H1 (cell line): ENCODE measurements around the gene CWH43. TPM values are rescaled to one million over a fixed set of nuclear protein-coding genes. Genes with fewer than 3 reads are reported as not detected.

Source experiments
- CTCF ChIA-PET: fragments of 300-600 bp; sonication (Branson Sonifier 250); formaldehyde crosslinking; loops from one replicate; lab custom pipeline; 2021; ENCODE audit not compliant: partially characterized antibody; lab: Charles Lee
- POLR2A ChIA-PET: fragments of 300-600 bp; sonication (Branson Sonifier 250); formaldehyde crosslinking; loops from one replicate; lab custom pipeline; 2021; ENCODE audit warnings: inconsistent platforms; ENCODE audit not compliant: partially characterized antibody; lab: Charles Lee
- DNase-seq, 2 experiments: peaks; one replicate each; pipeline versions ENCODE4 v3.0.0 to v3.0.0-alpha.2; 2010 to 2022; ENCODE audit warnings: low spot score in 2 of 2, low read depth in 1 of 2, mixed read lengths in 1 of 2
- FAIRE-seq: peaks from 2 replicates; lab custom pipeline; 2011; peaks lifted over from hg19 to GRCh38; lab: Jason Lieb, UNC
- H2AFZ ChIP-seq: 2 replicates; pipeline ENCODE4 v1.8.1; 2012; ENCODE audit warnings: low read length, inconsistent platforms
- H2AK5ac ChIP-seq: 2 replicates; pipeline ENCODE4 v1.6.1; 2013; ENCODE audit warnings: low read depth, low read length
- H2BK120ac ChIP-seq: replicated peaks from 2 replicates; pipeline ENCODE3; 2013; ENCODE audit warnings: low read depth, low read length, inconsistent platforms
- H2BK12ac ChIP-seq: 2 replicates; pipeline ENCODE4 v1.6.1; 2013; ENCODE audit warnings: low read depth, low read length
- H2BK15ac ChIP-seq: 2 replicates; pipeline ENCODE4 v1.6.1; 2013; ENCODE audit warnings: low read length
- H2BK20ac ChIP-seq: 2 replicates; pipeline ENCODE4 v1.6.1; 2013; ENCODE audit warnings: low read length
- H2BK5ac ChIP-seq: 2 replicates; pipeline ENCODE4 v1.6.1; 2013; ENCODE audit warnings: low read depth, low read length
- H3K14ac ChIP-seq: 2 replicates; pipeline ENCODE4 v1.6.1; 2013; ENCODE audit warnings: inconsistent platforms; ENCODE audit not compliant: insufficient read length
- H3K18ac ChIP-seq: 2 replicates; pipeline ENCODE4 v1.6.1; 2013; ENCODE audit warnings: low read length; ENCODE audit errors: extremely low read depth
- H3K23ac ChIP-seq: 2 replicates; pipeline ENCODE4 v1.6.1; 2013; ENCODE audit warnings: inconsistent platforms; ENCODE audit not compliant: insufficient read length
- H3K23me2 ChIP-seq: 2 replicates; pipeline ENCODE4 v1.6.1; 2013; ENCODE audit warnings: low read depth, low read length
- H3K27ac ChIP-seq: 2 replicates; pipeline ENCODE4 v1.6.1; 2011; ENCODE audit warnings: low read depth, low read length, inconsistent platforms
- H3K27me3 ChIP-seq, 4 experiments: replicated peaks in 1 of 4; 1 replicate in 1 of 4; 2 replicates in 3 of 4; pipeline versions ENCODE4 v1.6.1 to v1.8.1; 2011 to 2013; ENCODE audit warnings: low read length in 3 of 4, mild to moderate bottlenecking in 3 of 4, inconsistent platforms in 2 of 4, mixed read lengths in 2 of 4, moderate library complexity in 1 of 4; ENCODE audit not compliant: control insufficient read depth in 3 of 4, insufficient read depth in 3 of 4; ENCODE audit errors: extremely low read depth in 1 of 4
- H3K36me3 ChIP-seq, 4 experiments: 2 replicates each; pipeline versions ENCODE4 v1.6.1 to v1.8.1; 2011 to 2013; ENCODE audit warnings: mild to moderate bottlenecking in 4 of 4, low read length in 3 of 4, moderate library complexity in 2 of 4, control low read depth in 1 of 4, inconsistent platforms in 1 of 4; ENCODE audit not compliant: insufficient read depth in 4 of 4, control insufficient read depth in 2 of 4
- H3K4ac ChIP-seq: replicated peaks from 2 replicates; pipeline ENCODE3; 2013; ENCODE audit warnings: low read length, low read depth, mixed read lengths, inconsistent platforms; ENCODE audit not compliant: insufficient read length
- H3K4me1 ChIP-seq, 4 experiments: replicated peaks in 1 of 4; 1 replicate in 1 of 4; 2 replicates in 3 of 4; pipeline versions ENCODE4 v1.6.1 to v1.8.1; 2011 to 2013; ENCODE audit warnings: low read length in 3 of 4, inconsistent platforms in 2 of 4, mixed read lengths in 1 of 4; ENCODE audit not compliant: insufficient read depth in 4 of 4, control insufficient read depth in 3 of 4
- H3K4me2 ChIP-seq, 2 experiments: 2 replicates each; pipeline versions ENCODE4 v1.6.1 to v1.8.1; 2011 to 2013; ENCODE audit warnings: low read depth in 2 of 2, low read length in 2 of 2, control low read depth in 1 of 2, inconsistent platforms in 1 of 2, mild to moderate bottlenecking in 1 of 2; ENCODE audit not compliant: insufficient read depth in 1 of 2
- H3K4me3 ChIP-seq, 4 experiments: fragments of 200-600, 300-600 bp in 1 of 4; sonication (generic), shearing (Covaris generic), sonication (Bioruptor Twin) in 1 of 4; 2 replicates each; pipeline versions ENCODE4 v1.5.1 to v1.8.1; 2011 to 2016; ENCODE audit warnings: low read length in 4 of 4, low read depth in 3 of 4, control low read depth in 2 of 4, inconsistent platforms in 2 of 4, mild to moderate bottlenecking in 2 of 4, mixed read lengths in 1 of 4, moderate library complexity in 1 of 4; ENCODE audit not compliant: insufficient read depth in 2 of 4; ENCODE audit errors: extremely low read depth in 1 of 4
- H3K56ac ChIP-seq: replicated peaks from 2 replicates; pipeline ENCODE3; 2013; ENCODE audit warnings: low read depth, mild to moderate bottlenecking, mixed read lengths, low read length, inconsistent platforms; ENCODE audit not compliant: insufficient read length
- H3K79me1 ChIP-seq: 2 replicates; pipeline ENCODE4 v1.6.1; 2013; ENCODE audit warnings: low read depth, low read length, control low read depth
- H3K79me2 ChIP-seq, 2 experiments: 2 replicates each; pipeline versions ENCODE4 v1.6.1 to v1.8.1; 2012 to 2013; ENCODE audit warnings: low read length in 2 of 2, mild to moderate bottlenecking in 2 of 2, inconsistent platforms in 1 of 2; ENCODE audit not compliant: insufficient read depth in 2 of 2, control insufficient read depth in 1 of 2
- H3K9ac ChIP-seq, 4 experiments: replicated peaks in 1 of 4; 1 replicate in 1 of 4; 2 replicates in 3 of 4; pipeline versions ENCODE4 v1.6.1 to v1.8.1; 2011 to 2013; ENCODE audit warnings: low read depth in 3 of 4, low read length in 3 of 4, control low read depth in 2 of 4, mild to moderate bottlenecking in 2 of 4, moderate library complexity in 2 of 4, inconsistent platforms in 1 of 4; ENCODE audit errors: extremely low read depth in 1 of 4
- H3K9me3 ChIP-seq, 2 experiments: 2 replicates each; pipeline versions ENCODE4 v1.6.1 to v1.8.1; 2012 to 2013; ENCODE audit warnings: mild to moderate bottlenecking in 2 of 2, moderate library complexity in 2 of 2, control low read depth in 1 of 2, inconsistent platforms in 1 of 2, low read depth in 1 of 2, low read length in 1 of 2, mixed read lengths in 1 of 2; ENCODE audit not compliant: insufficient read depth in 2 of 2
- H4K20me1 ChIP-seq, 2 experiments: replicated peaks in 1 of 2; 2 replicates each; pipeline versions ENCODE3 to v1.8.1; 2011 to 2013; ENCODE audit warnings: inconsistent platforms in 2 of 2, low read length in 2 of 2, mild to moderate bottlenecking in 1 of 2; ENCODE audit not compliant: insufficient read depth in 2 of 2, control insufficient read depth in 1 of 2
- H4K5ac ChIP-seq: 2 replicates; pipeline ENCODE4 v1.6.1; 2013; ENCODE audit warnings: low read length, low read depth, mixed read lengths, inconsistent platforms; ENCODE audit not compliant: insufficient read length
- H4K8ac ChIP-seq: 2 replicates; pipeline ENCODE4 v1.8.0; 2013; ENCODE audit warnings: mild to moderate bottlenecking, moderate library complexity, low read length, inconsistent platforms; ENCODE audit not compliant: insufficient read depth; ENCODE audit errors: extremely low read depth
- H4K91ac ChIP-seq: replicated peaks from 2 replicates; pipeline ENCODE3; 2013; ENCODE audit warnings: low read length, mixed read lengths, inconsistent platforms; ENCODE audit not compliant: insufficient read length
- ASH2L ChIP-seq: fragments of 200-600, 300-600 bp; sonication (generic); IDR thresholded peaks from one replicate; pipeline ENCODE4 v1.7.1; 2017; ENCODE audit warnings: low read length
- CHD1 ChIP-seq: IDR thresholded peaks from 2 replicates; pipeline ENCODE4 v1.6.1; 2012; ENCODE audit warnings: low read depth, low read length, improper control_type of control experiment
- EGR1 ChIP-seq: IDR thresholded peaks from 2 replicates; pipeline ENCODE4 v1.6.1; 2011; ENCODE audit warnings: low read depth, low read length, borderline replicate concordance
- MAFK ChIP-seq: IDR thresholded peaks from 2 replicates; pipeline ENCODE4 v1.6.1; 2012; ENCODE audit warnings: low read depth, mild to moderate bottlenecking, improper control_type of control experiment, low read length
- NRF1 ChIP-seq: IDR thresholded peaks from 2 replicates; pipeline ENCODE4 v1.6.1; 2011; ENCODE audit warnings: mild to moderate bottlenecking, low read depth, low read length, improper control_type of control experiment
- PHF8 ChIP-seq: fragments of 200-600 bp; sonication (generic); conservative IDR thresholded peaks from 2 replicates; pipeline ENCODE4 v1.7.1; 2012; ENCODE audit warnings: low read depth, mild to moderate bottlenecking, inconsistent platforms, low read length, moderate library complexity
- RNF2 ChIP-seq: fragments of 200-900, 300-1000 bp; sonication (generic); IDR thresholded peaks from 2 replicates; pipeline ENCODE4 v1.7.1; 2016; ENCODE audit warnings: borderline replicate concordance, low read depth, mild to moderate bottlenecking, antibody characterized with exemption, low read length; ENCODE audit not compliant: poor library complexity, severe bottlenecking; ENCODE audit errors: missing control alignments
- SAP30 ChIP-seq: fragments of 300-600 bp; sonication (generic); IDR thresholded peaks from 2 replicates; pipeline ENCODE4 v1.7.1; 2012; ENCODE audit warnings: low read length, moderate library complexity, mild to moderate bottlenecking, inconsistent platforms; ENCODE audit not compliant: insufficient read depth, insufficient replicate concordance
- SUZ12 ChIP-seq: fragments of 200-600 bp; sonication (generic); IDR thresholded peaks from 2 replicates; pipeline ENCODE4 v1.6.1; 2012; ENCODE audit warnings: mild to moderate bottlenecking, inconsistent platforms, low read length, moderate library complexity, mixed read lengths
- YY1 ChIP-seq: IDR thresholded peaks from 2 replicates; pipeline ENCODE4 v1.6.1; 2011; ENCODE audit warnings: low read depth, mild to moderate bottlenecking, low read length
- WGBS, 2 experiments: shearing (Covaris generic) in 1 of 2; methylation state at CpG; one replicate each; pipeline versions ENCODE4 v1.1.6 to v1.1.7; 2013 to 2015; ENCODE audit warnings: low lambda C conversion rate in 2 of 2, mixed read lengths in 2 of 2, inconsistent platforms in 1 of 2, low coverage in 1 of 2, missing lambda C conversion rate in 1 of 2; ENCODE audit not compliant: insufficient replicate concordance in 2 of 2, insufficient coverage in 1 of 2, insufficient read length in 1 of 2; ENCODE audit errors: extremely low coverage in 1 of 2, missing lambda C conversion rate in 1 of 2; 5-methylcytosine and 5-hydroxymethylcytosine counted together
- polyA plus RNA-seq, 7 experiments: library from polyadenylated mRNA; depleted of rRNA in 3 of 7; stranded (reverse) in 5 of 7; unstranded in 2 of 7; fragments of >200 nt in 5 of 7; fragments of 200-250 nt in 2 of 7; gene quantifications; 1 replicate in 5 of 7; 2 replicates in 1 of 7; 4 replicates in 1 of 7; pipeline versions ENCODE4 v1.2.1 to v1.2.3, GENCODE V29; 2011 to 2013; ENCODE audit warnings: missing spikeins in 2 of 7, mixed read lengths in 2 of 7
- total RNA-seq: library from RNA; stranded (reverse); fragmentation: NEBNext Ultra II Directional; extraction: Animal tissue kit (Norgen Biotek cat#: 25700); gene quantifications from 2 replicates; pipeline ENCODE4 v1.2.1, GENCODE V29; 2021

The CWH43 gene
- total and polyA plus RNA-seq, 2 of the 8 experiments (the other 6 are each of a cell fraction or from before 2014, with no cell fraction given): not detected

DNA sequence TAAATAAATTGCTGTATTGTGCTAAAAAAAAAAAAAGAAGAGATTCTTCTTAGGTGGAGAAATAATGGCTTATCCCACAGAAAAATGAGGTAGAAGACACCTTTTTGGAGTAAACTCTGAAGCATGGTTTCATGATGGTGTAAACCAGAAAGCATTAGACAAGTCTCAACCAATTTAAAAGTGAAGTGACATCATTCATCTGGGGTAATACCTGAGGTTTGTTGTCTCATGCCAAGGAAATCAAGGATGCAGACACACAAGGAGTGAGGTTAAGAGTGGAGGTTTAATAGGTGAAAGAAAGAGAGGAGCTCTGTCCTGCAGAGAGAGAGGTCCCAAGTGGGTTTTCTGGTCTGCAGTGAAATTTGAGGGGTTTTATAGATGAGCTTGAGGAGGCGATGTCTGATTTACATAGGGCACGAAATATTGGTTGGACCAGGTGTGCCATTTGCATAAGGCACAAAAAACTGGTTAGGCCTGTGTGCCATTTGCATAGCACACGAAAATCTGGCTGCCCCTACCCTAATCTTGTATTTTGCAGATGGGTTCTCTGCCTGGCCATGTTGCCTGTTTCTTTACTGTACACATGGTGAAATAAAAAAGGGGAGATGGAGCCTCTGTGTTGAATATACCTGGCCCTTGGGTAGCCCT, 25.0 kb upstream of the CWH43 start:
- H2BK120ac ChIP-seq: no peak overlapping the region
- H3K79me1 ChIP-seq: no peaks in the 10 kb centered on the region
- 88% methylated on average over 3 of the region's 3 CpGs; no CpG with 5 or more reads in 1 of the 2 experiments for WGBS, 2 experiments
- H3K4ac ChIP-seq: no peak overlapping the region
- no peak for FAIRE-seq
- H3K18ac ChIP-seq: no peak overlapping the region
- no peaks in the 10 kb centered on the region for H3K36me3 ChIP-seq
- H2BK12ac ChIP-seq: no peak overlapping the region
- H3K79me2 ChIP-seq: no peaks in the 10 kb centered on the region
- no peak overlapping the region for H3K9ac ChIP-seq
- no peaks in the 10 kb centered on the region for H4K20me1 ChIP-seq
- H3K14ac ChIP-seq: no peak overlapping the region
- no peak overlapping the region for H3K4me3 ChIP-seq
- no peaks in the 10 kb centered on the region for H3K9me3 ChIP-seq
- H3K4me2 ChIP-seq: no peak overlapping the region
- no peak overlapping the region for H2AK5ac ChIP-seq
- no peak overlapping the region for H3K27ac ChIP-seq
- no peak overlapping the region for H2BK15ac ChIP-seq
- TF ChIP-seq SUZ12: no peak
- TF ChIP-seq ASH2L: no peak
- no peak for TF ChIP-seq MAFK
- TF ChIP-seq YY1: no peak
- no peak for TF ChIP-seq CHD1
- TF ChIP-seq RNF2: no peak
- no peak for TF ChIP-seq SAP30
- TF ChIP-seq NRF1: no peak
- TF ChIP-seq EGR1: no peak
- no peak for TF ChIP-seq PHF8
- ChIA-PET POLR2A (no interaction called here), CTCF (interaction anchor here (1.2 to 11.1 kb wide), 5 partner anchors 13 to 59 kb away, joined by 3 to 101 read pairs (median 5); partner anchors contain the start of gene OCIAD2)
- no peak overlapping the region for H2BK5ac ChIP-seq
- H4K91ac ChIP-seq: no peak overlapping the region
- H4K8ac ChIP-seq: no peak overlapping the region
- no peaks in the 10 kb centered on the region for H3K27me3 ChIP-seq
- DNase-seq: no peak
- H3K56ac ChIP-seq: no peak overlapping the region
- H4K5ac ChIP-seq: no peak overlapping the region
- no peak overlapping the region for H2AFZ ChIP-seq
- H3K23ac ChIP-seq: no peak overlapping the region
- no peaks in the 10 kb centered on the region for H3K23me2 ChIP-seq
- peaks cover 0 to 3% (median under 1%) of the 10 kb centered on the region in 4 experiments; a peak in 2 of 7 replicates for H3K4me1 ChIP-seq
- no peak overlapping the region for H2BK20ac ChIP-seq
